ENCODE results near the gene ANKRD13D.

Gene ANKRD13D

DNA sequence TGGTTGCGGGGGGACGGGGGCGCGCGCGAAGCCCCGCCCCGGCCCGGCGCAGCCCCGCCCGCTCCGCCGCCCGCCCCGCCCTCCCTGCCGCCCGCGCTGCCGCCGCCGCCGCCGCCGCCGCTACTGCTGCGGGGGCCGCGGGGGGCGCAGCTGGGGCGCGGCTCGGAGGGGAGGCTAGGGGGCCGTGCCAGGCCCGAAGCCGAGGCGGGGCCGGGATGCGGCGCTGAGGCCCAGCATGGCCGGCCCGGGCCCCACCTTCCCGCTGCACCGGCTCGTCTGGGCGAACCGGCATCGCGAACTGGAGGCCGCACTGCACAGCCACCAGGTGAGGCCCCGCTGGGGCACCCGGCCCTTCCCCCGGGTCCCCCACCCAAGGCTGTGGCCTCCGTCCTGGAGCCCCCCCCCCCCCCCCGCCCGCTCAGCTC, at the start of gene ANKRD13D:
TSS of gene ANKRD13D (plus strand) at position 78 of the 425 bp plus-strand sequence. CDS start at position 236, 158 bp downstream.
- H3K27ac ChIP-seq = peak within 1 kb of the TSS; percentile 99
- TF ChIP-seq, protein P1, sequence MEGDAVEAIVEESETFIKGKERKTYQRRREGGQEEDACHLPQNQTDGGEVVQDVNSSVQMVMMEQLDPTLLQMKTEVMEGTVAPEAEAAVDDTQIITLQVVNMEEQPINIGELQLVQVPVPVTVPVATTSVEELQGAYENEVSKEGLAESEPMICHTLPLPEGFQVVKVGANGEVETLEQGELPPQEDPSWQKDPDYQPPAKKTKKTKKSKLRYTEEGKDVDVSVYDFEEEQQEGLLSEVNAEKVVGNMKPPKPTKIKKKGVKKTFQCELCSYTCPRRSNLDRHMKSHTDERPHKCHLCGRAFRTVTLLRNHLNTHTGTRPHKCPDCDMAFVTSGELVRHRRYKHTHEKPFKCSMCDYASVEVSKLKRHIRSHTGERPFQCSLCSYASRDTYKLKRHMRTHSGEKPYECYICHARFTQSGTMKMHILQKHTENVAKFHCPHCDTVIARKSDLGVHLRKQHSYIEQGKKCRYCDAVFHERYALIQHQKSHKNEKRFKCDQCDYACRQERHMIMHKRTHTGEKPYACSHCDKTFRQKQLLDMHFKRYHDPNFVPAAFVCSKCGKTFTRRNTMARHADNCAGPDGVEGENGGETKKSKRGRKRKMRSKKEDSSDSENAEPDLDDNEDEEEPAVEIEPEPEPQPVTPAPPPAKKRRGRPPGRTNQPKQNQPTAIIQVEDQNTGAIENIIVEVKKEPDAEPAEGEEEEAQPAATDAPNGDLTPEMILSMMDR (conservative IDR thresholded peaks at IDR 0.05) = peak; percentile 53

DNA sequence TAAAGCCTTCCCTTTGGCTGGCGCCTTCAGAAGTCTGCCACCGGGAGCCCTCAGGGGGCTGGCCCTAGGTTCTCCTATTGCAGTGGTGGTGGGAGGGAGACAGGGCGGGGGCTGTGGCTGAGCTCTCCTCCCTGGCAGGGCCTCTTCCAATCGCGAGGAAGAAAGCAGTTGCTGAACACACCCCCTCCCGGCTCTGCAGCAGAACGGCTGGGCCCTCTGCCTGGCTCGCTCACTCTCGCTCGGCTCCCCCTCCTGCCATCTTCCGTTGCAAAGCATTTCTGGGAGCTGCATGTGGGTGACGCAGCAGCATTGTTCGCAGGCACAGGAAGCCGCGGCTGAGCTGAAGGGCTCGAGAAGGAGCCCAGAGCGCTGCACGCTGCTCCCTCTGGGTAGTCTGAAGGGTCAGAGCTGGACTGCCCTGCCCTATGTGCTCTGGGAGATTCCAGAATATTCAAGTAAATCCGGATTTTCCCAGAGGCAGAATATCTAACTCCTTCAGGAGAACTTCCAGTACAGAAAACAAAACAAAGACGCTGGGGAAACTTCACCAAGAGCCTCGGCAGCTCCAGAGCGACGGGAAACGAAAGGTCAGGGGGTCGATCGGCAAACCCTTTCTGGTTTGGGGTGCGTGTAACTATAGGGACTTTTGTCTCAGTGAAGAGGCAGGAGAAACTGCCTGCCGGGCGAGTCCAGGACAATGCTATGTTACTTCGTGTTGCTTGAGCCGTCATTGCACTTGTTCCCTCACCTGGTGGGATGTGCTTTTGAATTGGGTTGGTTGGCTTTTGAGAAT, 49.1 kb upstream of the ANKRD13D start:
- H3K27ac ChIP-seq = peak overlapping the region; percentile 93

DNA sequence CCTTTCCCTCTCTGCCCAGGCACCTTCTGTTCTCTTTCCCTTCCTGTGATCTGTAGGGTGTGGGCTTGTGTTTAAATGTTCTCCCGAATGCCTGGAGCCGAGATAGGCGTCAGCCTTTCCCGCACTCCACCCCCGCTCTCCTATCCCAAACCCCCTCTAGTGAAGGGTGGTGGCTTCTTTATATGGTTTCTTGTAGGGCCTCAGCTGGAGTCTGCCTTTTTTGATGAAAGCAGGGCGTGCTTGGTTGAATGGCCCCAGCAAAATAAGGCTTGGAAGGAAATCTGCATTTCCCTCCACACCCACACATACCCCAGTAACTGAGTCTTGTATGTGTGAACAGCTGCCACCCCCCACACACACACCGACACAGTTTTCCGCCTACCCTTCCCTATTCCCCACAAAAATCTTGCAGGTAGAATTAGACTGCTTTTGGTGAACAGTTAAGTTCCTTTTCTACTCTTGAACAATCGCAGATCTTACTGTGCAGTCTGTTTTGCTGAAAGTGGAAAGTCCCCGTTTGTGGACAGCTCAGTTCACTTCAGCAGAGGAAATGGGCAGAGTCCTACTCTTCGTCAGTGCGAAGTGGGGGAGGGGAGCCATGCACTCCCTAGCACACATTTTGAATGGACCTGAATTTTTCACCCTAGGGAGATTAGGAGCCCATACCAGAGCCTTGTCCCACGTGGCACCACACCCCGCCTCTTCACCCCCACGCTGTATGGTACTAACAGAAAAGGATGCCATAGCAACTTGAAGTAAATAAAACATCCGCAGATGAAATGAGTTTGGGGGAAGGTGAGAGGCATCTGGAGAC, 48.3 kb upstream of the ANKRD13D start:
- TF ChIP-seq, protein P1 (conservative IDR thresholded peaks at IDR 0.05) = no peak
- H3K27ac ChIP-seq = peak overlapping the region; percentile 93

More for the DNA sequence above, 49.1 kb upstream of the ANKRD13D start:
- TF ChIP-seq, protein P1 (conservative IDR thresholded peaks at IDR 0.05) = peak; percentile 20; the same call in 1 of the 2 replicates

DNA sequence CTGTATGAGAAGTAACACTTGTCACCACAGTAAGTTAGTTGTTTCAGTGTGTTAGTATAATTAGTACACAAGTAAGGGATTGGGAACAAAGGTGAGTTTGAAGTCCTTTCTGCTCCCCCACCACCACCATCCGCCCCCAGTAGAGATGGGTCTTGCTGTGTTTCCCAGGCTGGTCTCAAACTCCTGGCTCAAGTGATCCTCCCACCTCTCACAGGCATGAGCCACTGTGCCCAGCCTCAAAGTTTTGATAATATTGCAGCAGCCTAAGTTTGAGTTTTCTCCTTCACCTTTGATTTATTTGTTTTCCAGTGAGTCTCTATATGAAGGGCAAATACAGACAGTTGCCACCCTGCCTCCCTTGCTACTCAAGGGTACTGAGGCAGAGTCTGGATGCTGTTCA, 46.6 kb upstream of the ANKRD13D start:
- H3K27ac ChIP-seq = no peak overlapping the region
- TF ChIP-seq, protein P1 (conservative IDR thresholded peaks at IDR 0.05) = no peak

DNA sequence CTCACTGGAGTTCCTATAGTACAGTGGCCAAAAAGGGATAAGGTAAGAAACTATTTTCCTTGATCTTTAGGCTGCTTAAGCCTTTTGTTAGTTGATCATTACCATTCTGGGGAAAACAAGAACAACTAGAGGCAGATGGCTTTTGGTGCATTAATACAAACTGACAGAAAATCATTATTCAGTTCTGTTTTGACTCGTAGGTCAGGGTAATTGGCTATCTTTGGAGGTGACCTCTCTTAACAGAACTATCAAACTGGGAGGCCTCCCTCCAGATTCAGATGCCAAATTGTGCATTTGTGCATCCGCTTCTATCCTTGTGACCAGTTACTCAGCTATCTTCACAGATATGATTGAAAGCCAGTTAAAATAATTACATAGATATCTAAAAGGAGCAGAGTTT, 46.1 kb upstream of the ANKRD13D start:
- no peak overlapping the region for H3K27ac ChIP-seq
- TF ChIP-seq, protein P1 (conservative IDR thresholded peaks at IDR 0.05) = no peak

DNA sequence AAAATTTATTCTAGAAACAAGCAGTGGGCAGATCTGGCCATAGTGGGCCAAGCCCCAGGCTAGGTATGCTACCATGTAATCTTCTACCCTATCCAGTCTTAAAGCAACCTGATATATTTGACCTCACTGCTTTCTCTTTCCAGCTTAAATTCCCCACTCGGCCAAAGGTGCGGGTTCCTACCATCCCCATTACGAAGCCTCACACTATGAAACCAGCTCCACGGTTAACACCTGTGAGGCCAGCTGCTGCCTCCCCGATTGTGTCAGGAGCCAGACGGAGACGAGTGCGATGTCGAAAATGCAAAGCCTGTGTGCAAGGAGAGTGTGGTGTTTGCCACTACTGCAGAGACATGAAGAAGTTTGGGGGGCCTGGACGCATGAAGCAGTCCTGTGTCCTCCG, 44.1 kb upstream of the ANKRD13D start:
- H3K27ac ChIP-seq = peak overlapping the region; percentile 1
- TF ChIP-seq, protein P1 (conservative IDR thresholded peaks at IDR 0.05) = no peak

DNA sequence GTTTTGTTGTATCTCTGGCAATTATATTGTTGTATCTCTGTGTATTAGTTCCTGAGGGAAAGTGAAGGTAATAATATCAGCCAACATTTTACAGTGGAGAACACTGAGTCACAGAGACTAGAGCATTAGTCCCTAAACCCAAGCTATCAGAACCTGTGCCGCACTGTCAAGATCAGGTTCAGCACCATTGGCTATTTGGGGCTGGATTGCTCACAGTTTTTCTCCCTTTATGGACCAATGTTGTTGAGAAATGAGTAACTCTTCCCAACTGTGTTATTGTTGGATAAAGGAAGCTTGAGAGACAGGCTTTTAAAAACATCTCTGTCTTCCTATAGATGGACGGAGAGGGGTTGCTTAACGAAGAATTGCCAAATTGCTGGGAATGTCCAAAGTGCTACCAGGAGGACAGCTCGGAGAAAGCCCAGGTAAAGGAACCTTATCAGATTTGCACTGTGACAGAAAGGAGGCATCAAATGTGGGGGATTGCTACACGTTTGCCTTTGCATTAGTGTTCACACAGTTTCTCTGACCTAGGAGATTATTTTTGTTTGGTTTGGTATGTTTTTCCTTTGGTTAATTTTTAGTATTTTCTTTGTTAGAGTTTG, 41.1 kb upstream of the ANKRD13D start:
- peak overlapping the region; percentile 67 for H3K27ac ChIP-seq
- TF ChIP-seq, protein P1 (conservative IDR thresholded peaks at IDR 0.05) = no peak

Data from VCaP (cell line).